Suppressor macrophage treated with lipopolysaccharide for 1 hour (primary cell): ENCODE measurements around the gene NDUFB1.

Source experiments
- DNase-seq, 3 donors: peaks; one replicate each; pipeline ENCODE4 v3.0.0-alpha.2; 2020 to 2022

The NDUFB1 gene

DNA sequence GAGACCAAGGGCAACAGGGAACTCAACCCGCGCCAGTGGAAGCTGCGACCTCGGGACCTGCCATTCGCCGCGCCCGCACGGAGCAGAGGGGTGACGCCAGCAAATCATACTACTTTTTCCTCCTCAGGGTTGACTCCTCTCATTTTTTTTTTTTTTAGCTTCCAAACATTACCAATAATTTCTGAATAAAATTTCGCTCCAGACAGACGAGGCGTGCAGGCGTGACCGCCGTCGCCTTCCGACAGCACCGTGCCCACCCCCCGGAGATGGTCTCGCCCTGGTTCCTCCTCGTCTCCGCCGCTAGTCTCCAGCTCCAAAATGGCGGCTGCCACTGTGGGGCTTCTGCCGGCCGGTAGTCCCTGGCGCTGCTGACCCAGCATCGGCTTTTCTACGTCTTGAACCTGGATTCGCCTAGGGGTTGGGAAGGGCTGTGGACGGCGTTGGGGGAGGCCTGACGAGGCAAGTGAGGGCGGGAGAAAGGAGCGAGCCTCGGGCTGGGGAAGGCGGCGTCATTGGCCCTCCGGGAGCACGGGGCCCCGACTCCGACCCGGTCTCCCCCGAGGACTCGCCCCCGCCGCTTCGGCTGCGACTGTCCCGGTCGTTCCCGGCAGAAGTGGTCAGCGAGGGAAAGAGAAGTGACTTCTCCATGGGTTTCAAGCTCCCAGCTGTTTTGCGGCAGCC, at the start of gene NDUFB1, which contains the start of gene CPSF2:
Gene NDUFB1, minus strand, starts transcription at position 37 of the 681 bp plus-strand sequence. CDS start 4,069 bp downstream, outside the sequence.
Gene CPSF2, plus strand, starts transcription at position 300 of the 681 bp plus-strand sequence. CDS start 9,016 bp downstream, outside the sequence.
- DNase-seq, result peak; percentile 90 to 94 (median 91)

DNA sequence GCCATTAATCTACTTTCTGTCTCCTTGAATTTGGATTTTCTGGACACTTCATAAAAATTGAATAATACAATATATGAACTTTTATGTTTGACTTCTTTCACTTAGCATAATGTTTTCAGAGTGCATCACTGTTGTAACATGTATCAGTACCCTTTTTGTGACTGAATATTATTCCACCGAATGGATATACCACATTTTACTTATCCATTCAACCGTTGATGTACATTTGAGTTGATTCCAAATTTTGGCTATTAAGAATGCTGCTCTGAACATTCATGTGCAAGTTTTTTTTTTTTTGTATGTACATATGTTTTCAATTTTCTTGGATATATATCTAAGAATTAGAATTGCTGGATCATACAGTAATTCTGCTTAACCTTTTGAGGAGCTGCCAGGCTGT, 43.5 kb upstream of the NDUFB1 start:
- no peak for DNase-seq

GRCh38 chr14:92161521-92161920, 40.0 kb upstream of the NDUFB1 start:
- DNase-seq, result no peak

GRCh38 chr14:92160619-92161018, 39.1 kb upstream of the NDUFB1 start:
- DNase-seq, result peak; percentile 47 to 79 (median 75)

GRCh38 chr14:92154283-92154942, 32.9 kb upstream of the NDUFB1 start:
- no peak for DNase-seq

DNA sequence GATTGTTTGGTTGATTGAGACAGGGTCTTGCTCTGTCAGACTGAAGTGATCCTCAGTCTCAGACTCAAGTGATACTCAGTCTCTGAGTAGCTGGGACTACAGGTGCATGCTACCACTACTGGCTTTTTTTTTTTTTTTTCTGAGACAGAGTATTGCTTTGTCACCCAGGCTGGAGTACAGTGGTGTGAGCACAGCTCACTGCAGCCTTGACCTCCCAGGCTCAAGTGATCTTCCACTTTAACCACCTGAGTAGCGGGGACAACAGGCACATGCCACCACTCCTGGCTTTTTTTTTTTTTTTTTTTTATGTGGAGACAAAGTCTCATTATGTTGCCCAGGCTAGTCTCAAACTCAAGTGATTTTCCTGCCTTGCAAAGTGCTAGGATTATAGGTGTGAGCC, 32.1 kb upstream of the NDUFB1 start:
- no peak for DNase-seq

DNA sequence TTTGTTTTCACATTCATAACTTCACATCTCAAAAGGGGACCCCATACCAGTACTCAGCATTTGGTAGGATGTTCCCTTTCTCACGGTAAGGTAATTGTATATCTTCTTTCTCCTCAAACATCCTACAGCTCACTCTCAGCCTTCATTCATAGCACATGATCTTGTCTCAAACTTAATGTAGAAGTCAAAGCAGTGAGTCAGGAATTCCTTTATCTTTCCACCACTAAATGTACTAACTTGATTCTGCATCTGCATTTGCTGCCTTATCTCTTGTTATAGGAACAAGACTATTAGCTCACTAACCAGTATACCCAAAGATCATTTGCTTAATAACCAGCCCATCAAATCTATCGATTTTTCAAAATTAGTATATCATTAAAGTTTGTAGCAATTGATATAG, 23.2 kb upstream of the NDUFB1 start:
- DNase-seq, result no peak

- DNase-seq, result peak in 1 of 3 donors; percentile 10
Observed at GRCh38 chr14:92143962-92144361, 22.5 kb upstream of the NDUFB1 start.

- no peak for DNase-seq
Observed at GRCh38 chr14:92143309-92143708, 21.8 kb upstream of the NDUFB1 start.

DNA sequence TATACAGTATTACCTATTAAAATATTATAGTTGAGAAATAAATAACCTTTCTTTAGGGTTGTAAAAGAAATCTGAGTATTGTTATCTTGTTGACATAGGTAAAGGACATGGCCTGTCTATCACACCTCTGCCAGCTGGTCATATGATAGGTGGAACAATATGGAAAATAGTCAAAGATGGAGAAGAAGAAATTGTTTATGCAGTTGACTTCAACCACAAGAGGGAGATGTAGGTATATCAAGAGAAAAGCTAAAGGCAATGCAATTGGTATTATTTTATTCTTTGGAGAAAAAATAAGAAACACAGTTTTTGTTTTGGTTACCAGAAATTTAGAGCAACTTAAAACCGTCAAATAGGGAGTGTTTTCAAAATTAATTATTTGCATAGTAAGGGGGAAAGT, 13.8 kb upstream of the NDUFB1 start:
- DNase-seq, result peak; percentile 39 to 57 (median 56)

DNA sequence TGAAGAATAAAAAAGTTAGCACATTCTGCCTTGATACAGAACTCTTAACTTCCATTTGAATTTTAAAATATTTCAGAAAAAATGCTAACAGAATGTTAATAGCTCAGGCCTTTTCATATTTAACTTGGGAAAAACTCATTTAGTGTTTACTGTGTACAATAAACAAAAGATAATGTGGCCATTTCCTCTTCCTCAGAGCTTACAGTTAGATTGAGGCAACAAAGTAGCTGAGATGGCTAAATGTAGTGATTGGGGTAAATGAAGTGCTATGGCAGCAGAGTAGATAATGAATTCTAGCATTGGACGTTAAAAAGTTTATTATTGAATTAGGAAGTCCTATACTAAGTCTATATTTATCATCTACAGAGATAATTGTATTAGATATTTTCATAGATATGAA, 12.9 kb upstream of the NDUFB1 start:
- no peak for DNase-seq

GRCh38 chr14:92122761-92123160, 1.3 kb upstream of the NDUFB1 start:
- DNase-seq, result peak in 1 of 3 donors; percentile 14

DNA sequence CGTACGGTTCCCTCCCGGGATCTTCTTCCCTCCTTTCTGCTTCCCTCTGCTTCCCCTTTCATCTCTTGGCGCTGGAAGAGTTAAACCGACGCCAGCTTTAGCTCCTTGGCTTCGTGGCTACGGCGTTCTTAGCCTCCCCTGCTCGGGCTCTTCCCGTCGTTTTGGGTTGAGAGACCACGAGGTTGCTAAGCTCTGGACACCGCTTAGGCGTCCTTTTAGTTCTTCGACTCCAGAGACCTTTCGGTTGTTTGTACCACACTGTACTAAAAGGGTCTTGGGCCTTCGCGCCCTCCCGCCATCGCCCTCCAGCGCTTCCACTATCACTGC, 808 bp upstream of the NDUFB1 start:
- DNase-seq, result no peak

DNA sequence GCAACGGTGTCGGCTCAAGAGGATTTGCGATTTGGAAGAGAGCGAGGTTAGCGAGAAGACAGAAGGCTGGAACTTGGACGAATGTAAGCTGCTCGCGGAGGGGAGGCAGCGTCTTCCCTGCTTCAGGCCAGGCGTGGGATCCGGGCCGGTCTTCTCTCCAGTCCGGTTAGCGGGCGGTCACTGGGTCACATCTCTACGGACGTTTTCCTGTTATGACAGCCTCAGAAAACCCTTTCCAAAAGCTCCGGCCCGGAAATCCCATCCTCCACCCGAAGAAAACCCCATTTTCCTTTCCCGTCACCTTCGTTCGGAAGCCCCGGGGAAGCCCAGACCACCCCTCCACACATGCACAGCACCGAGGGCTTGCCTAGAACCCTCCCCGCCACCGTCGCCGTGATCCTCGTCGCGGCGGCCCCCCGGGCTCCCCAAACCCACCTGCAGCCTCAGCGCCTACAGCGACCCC, 268 bp downstream of the NDUFB1 start:
- peak; percentile 71 to 87 (median 86) for DNase-seq

- DNase-seq, result no peak
Observed at GRCh38 chr14:92109490-92109889, 12.0 kb downstream of the NDUFB1 start.

DNA sequence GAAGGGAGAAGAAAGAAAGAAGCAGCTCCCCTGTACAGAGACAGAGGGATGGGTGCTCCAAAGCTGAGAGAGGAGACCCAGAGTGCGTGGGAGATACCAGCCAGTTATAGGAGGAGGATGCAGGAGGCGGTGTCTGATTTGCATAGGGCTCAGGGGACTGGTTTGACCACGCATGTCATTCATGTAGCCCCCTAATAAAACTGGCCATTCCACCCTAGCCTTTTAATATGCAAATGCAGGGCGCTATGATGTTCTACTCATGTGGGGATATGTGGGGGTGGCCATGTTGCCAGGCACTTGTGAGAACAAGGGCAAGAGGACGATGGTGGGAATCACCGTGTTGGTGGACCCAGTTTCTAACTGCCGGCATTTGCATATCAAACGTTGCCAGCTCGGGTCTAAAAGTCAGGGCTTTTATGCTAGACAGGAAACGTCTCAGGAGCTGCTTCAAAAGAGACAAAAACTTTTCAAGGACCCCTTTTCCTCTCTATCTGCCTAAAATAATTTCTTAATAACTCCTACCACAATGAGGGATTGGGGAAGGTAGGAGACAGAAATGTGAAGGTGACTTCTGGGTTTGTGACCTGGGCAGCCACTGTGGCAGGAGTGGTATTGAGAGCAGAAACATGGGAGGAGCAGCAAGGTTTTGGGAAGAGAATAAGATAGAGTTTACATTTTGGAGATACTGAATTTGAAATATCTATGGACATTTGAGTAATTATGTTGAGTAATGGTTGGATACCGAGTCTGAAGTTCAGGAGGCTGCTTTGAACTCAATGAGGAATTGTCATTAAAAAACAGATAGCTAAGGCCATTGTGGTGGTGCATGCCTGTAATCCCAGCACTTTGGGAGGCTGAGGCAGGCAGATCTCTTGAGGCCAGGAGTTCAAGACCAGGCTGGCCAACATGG, 12.9 kb downstream of the NDUFB1 start:
- DNase-seq, result no peak

- peak; percentile 99 for DNase-seq
Observed at GRCh38 chr14:92106143-92106926, 15.2 kb downstream of the NDUFB1 start, which contains the start of gene ATXN3. TSS of gene ATXN3 (minus strand) at chr14:92106582. CDS start at chr14:92106552, 30 bp downstream.

- DNase-seq, result peak; percentile 89 to 90 (median 90)
Observed at GRCh38 chr14:92105893-92106142, 15.7 kb downstream of the NDUFB1 start.

DNA sequence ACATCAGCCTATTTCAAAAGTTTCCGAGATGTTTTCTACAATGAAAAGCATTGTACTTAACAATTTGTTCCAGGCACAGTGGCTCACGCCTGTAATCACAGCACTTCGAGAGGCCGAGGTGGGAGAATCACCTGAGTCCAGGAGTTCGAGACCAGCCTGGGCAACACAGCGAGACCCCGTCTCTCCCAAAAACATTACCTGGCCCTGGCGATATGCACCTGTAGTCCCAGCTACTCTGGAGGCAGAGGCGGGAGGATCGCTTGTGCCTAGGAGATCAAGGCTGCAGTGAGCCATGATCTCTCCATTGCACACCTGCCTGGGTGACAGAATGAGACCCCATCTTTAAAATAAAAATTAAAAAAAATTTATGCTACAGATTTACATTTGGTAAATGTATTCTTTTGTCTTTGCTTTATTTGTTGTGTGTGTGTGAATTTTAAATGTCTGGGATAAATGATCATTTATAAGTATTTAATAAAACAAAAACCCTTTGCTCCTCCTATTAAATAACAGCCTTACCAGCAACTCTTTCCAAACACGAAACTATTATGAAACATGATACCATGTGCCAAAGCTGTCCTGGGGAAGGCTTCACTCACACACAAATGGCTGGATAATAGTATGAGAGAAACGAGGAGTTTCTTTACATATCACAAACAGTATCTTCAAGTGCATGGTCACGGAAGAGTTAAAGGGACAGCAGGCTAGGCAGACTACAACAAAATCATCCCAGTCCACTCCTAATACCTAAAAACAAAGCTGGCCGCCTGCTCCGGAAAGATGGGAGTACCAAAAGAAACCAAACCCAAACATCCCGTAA, 16.2 kb downstream of the NDUFB1 start:
- DNase-seq, result no peak

GRCh38 chr14:92103363-92103989, 18.0 kb downstream of the NDUFB1 start:
- DNase-seq, result peak in 2 of 3 donors; percentile 27 to 31

DNA sequence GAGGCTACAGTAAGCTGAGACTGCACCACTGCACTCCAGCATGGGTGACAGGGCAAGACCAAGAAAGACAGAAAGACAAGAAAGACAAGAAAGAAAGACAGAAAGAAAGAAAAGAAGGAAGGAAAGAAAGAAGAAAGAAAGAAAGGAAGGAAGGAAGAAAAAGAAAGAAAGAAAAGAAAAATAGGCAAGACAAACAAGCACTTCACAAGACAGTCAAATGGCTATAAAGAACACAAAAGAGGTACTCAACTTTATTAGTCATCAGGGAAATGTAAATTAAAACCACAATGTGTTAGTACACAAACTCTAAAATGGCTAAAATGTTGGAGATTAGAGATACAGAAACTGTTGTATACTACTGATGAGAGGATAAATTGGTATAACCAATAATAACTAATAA, 21.7 kb downstream of the NDUFB1 start:
- DNase-seq, result peak in 1 of 3 donors; percentile 29
